ENCODE measurements around the gene LRRC8A.

Gene LRRC8A

DNA sequence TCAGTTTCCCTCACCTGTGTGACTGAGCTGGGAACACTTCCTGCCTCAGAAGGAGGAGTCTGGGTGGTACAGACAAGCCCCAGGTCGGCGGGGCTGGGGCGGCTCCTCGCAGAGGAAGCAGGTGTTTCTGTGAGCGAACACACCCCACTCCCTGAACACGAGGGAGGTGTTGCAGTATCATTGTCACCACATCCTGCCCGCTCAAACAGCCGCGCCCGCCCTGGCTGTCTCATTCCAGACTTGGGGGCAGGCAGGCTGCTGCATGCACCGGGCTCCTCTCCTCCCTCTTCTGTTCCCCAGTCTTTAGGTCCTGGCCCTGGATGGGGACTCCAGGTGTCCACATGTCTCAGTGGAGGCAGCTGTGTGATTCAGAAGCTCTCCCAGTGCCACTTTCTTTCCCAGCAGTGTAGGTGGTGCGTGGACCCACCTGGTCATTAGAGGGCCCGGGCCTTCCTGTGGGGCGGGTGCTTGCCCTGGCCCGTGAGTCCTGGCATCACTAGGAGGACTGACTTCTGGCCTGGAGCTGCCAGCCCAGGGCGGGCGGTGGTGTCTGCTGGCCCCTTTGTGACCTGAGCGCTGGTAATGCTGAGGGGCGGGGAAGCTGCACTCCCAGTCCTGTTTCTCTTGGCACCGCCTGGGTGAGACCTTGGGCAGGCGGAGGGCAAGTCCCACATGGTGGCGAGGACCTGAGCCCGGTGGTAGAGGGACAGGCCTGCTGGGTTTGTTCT lies 20.6 kb downstream of the LRRC8A start:
- DNase-seq = no peak

DNA sequence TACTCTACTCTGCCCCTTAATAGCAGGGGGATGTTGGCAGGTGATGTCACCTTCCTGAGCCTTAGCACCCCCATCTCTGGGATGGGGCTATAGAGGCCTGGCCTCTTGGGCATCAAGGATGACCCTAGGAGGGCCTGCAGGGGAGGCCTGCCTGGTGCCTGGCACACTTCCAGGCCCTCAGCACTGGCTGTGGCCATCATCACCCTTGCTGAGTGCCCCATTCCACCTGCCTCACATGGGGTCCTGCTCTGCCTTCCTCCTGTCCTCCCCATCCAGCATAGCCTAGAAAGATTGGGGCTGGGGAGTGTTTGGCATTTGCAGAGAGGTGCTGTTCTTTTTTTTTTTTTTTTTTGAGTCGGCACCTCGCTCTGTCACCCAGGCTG lies 21.1 kb downstream of the LRRC8A start:
- DNase-seq = no peak

DNA sequence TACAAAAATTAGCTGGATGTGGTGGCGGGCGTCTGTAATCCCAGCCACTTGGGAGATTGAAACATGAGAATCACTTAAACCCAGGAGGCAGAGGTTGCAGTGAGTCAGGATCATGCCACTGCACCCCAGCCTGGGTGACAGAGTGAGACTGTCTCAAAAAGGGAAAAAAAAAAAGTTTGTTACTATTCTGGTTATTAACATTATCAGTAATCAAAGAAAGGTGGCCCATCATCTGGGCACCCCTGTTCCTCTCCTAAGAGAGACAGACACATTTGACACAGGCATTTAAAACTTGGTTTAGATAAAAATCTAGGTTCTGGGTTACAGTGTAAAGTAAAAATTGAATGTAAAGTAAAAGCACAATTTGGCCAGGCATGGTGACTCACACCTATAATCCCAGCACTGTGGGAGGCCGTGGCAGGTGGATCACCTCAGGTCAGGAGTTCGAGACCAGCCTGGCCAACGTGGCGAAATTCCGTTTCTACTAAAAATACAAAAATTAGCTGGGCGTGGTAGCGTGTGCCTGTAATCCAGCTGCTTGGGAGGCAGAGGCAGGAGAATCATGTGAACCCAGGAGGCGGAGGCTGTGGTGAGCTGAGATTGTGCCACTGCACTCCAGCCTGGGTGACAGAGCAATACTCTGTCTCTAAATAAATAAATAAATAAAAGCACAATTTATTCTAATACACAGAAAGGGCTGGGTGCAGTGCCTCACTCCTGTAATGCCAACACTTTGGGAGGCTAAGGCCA lies 22.1 kb downstream of the LRRC8A start:
- DNase-seq = no peak

DNA sequence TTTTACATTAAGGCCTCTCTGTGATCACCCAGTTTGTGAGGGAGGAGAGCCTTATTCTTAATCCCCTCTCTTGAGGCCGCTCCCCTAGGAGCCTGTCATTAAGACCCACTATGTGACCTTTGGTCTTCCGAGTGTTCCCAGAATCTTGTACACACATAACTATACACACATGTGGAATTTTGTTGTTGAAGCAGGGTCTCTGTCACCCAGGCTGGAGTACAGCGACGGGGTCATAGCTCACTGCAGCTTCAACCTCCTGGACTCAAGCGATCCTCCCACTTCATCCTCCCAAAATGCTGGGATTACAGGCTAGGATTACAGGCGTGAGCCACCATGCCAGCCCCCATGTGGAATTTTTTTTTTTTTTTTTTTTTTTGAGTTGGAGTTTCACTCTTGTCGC lies 24.0 kb downstream of the LRRC8A start:
- no peak for DNase-seq

DNA sequence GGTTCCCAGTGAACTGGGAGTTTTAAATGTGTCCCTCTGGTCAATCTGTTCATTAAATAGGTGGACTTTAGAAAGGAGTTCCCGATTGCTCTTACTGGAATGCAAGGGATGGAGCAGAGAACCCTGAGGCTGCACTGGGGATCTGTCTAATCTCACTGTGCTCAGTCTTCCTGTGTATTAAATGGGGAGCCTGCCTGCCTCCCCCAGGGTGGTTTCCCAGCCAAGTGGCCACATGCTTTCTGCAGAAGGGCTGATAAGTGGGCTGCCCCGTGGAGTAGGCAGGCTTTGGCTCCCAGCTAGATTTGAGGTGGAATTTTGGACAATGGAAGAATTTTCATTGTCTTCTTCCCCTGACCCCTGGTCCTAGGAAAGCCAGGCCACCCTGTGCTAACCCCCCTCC lies 24.8 kb downstream of the LRRC8A start:
- no peak for DNase-seq

DNA sequence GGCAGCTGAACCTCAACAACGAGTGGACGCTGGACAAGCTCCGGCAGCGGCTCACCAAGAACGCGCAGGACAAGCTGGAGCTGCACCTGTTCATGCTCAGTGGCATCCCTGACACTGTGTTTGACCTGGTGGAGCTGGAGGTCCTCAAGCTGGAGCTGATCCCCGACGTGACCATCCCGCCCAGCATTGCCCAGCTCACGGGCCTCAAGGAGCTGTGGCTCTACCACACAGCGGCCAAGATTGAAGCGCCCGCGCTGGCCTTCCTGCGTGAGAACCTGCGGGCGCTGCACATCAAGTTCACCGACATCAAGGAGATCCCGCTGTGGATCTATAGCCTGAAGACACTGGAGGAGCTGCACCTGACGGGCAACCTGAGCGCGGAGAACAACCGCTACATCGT lies 26.4 kb downstream of the LRRC8A start:
- no peak for DNase-seq

DNA sequence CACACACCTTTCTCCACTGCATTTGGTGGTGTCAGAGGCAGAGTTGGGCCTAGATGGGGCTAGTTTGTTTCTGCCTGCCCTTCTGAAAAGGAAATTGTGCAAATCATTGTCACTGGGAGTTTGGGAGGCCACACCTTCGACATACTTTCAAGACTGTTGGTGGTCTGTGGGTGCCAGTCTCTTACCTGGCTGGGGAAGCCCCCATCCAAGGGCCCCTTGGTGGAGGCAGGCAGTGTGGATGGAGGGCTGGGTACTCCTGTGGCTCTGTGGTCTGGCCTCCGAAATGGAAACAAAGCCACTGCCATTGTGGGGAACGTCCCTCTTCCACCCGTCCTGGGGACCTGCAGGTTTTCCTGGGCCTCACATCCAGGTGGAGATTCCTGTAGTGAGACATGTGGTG lies 27.9 kb downstream of the LRRC8A start:
- DNase-seq = no peak

DNA sequence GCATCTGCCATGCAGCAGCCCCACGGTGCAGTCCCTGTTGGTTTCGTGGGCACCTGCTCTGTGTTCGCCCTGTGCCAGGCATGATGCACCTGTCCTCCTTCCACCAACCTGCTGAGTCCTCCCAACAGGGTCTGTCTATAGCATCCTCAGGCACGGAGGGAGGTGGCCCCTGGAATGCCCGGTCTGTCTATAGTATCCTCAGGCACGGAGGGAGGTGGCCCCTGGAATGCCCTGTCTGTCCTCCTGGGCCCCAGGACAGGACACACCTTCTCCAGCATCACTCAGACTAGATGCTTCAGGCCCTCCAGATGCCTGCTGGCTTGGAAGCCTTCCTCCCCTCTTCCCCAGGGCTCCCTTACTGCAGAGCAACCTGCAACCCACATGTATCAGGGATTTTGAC lies 29.0 kb downstream of the LRRC8A start:
- DNase-seq = no peak

DNA sequence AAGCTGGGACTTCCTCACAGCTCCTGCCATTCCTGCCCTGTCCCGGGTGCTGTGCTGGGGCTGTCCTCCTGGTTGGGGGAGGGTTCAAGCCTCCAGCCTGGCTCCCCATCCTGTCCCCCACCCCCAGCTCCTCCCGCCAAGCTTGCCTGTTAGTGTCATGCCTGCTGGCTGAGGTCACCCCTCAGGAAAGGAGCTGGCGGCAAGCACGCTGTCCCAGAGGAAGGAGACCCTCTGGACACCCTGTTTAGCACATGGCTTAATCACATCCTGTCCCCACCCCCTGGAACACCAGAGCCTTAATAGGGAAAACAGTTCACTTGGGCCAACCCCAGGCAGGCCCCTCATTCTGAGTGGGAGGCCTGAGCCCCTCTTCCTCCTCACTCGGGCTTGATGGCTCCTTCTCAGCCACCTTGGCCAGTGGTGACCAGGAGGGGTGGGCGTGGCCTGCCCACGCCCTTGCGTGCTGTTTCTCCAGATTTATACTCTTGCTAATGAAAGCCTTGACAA lies 29.6 kb downstream of the LRRC8A start:
- DNase-seq = peak; percentile 82

DNA sequence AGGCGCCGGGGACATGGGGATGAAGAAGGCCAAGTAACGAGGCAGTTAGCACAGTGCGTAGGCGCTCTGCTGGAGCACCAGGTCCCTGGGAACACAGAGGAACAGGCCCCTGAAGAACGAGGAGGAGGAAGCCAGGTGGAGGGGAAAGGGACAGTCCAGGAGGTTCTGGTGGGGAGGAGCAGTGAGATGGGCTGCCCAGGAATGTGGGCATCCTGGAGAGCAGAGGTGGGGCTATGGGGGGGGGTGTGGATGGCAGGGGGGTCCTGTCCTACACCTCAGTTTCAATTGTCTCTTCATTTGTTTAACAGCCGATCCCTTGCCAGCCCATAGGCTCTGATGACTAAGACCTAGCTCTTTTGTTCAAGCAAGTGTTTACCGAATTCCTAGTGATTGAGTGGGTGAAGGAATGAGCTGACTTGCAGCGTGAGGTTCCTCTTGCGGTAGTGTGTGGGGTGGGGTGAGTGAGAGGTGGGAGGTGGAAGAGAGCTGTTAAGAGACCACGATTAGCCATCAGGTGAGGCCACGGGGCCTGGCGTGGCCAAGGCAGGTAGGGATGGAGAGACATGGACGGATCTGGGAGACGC lies 30.4 kb downstream of the LRRC8A start:
- peak; percentile 86 for DNase-seq

DNA sequence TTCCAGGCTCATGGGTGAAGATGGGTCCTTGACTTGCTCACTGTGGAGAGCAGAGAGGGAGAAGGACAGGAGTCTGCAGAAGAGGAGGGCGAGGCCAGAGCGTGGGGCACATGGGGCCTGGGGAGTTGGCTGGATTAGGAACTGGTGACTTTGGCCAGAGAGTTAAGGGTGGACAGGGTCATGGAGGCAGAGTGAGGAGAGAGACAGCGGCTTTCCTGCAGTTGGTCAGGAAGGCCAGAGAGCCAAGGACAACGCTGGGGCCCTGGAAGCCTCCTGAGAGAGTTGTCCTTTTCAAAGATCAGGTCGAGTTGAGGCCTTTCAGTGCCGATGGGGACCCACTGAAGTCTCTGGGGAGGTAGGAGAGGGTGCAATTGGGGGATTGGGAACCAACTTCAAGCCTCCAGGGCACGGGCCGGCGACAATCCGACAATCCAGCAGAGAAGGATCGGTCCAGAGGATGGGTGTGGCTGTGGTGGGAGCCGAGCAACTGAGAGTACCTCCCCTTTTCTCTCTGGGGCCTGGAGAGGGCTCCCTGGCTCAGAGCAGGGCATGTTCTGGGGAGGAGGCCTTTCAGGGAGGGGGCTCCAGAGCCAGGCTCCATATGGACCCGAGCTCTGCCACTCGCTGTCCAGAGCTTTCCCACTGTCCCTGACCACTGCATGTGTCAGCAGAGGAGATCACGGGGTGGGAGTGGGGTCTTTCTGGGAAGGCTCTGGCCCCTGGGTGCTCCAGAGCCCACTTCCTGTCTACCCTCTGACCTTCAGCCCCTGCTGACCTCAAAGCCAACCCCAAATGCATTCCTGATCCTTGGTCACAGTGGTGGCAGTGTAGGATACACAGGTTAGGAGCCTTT lies 31.3 kb downstream of the LRRC8A start:
- DNase-seq = no peak

DNA sequence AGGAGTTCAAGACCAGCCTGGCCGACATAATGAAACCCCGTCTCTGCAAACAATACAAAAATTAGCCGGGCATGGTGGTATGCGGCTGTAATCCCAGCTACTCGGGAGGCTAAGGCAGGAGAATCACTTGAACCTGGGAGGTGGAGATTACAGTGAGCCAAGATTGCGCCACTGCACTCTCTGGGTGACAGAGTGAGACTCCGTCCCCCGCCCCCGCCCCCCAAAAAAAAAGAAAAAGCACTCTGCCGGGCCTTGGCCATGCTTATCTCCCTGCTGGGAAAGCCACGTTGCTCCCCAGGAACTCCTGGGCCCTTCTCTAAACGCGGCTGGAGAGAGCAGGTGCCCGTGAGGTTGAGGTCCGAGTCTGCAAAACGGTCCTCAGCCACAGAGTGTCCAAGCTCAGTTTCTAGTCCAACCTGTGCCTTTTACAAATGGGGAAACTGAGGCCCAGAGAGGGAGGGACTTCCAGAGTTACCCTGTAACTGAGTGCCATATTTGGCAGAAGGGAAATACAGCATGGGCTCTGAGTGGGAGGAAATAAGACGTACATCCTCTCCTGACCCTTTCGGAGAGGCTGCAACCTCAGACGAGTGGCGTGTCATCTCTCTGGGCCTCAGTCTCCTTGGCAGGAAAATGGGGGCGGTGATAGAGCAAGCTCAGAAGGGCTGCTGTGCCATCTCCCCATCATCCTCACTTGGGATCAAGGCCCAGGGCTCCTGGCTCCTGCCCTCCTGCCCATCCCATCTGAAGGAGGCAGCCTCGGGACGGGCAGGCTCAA lies 32.3 kb downstream of the LRRC8A start:
- DNase-seq = no peak

DNA sequence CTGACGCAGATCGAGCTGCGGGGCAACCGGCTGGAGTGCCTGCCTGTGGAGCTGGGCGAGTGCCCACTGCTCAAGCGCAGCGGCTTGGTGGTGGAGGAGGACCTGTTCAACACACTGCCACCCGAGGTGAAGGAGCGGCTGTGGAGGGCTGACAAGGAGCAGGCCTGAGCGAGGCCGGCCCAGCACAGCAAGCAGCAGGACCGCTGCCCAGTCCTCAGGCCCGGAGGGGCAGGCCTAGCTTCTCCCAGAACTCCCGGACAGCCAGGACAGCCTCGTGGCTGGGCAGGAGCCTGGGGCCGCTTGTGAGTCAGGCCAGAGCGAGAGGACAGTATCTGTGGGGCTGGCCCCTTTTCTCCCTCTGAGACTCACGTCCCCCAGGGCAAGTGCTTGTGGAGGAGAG lies 34.3 kb downstream of the LRRC8A start:
- no peak for DNase-seq

DNA sequence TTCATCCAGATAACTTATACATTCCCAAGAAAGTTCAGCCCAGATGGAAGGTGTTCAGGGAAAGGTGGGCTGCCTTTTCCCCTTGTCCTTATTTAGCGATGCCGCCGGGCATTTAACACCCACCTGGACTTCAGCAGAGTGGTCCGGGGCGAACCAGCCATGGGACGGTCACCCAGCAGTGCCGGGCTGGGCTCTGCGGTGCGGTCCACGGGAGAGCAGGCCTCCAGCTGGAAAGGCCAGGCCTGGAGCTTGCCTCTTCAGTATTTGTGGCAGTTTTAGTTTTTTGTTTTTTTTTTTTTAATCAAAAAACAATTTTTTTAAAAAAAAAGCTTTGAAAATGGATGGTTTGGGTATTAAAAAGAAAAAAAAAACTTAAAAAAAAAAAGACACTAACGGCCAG lies 34.8 kb downstream of the LRRC8A start:
- no peak for DNase-seq

DNA sequence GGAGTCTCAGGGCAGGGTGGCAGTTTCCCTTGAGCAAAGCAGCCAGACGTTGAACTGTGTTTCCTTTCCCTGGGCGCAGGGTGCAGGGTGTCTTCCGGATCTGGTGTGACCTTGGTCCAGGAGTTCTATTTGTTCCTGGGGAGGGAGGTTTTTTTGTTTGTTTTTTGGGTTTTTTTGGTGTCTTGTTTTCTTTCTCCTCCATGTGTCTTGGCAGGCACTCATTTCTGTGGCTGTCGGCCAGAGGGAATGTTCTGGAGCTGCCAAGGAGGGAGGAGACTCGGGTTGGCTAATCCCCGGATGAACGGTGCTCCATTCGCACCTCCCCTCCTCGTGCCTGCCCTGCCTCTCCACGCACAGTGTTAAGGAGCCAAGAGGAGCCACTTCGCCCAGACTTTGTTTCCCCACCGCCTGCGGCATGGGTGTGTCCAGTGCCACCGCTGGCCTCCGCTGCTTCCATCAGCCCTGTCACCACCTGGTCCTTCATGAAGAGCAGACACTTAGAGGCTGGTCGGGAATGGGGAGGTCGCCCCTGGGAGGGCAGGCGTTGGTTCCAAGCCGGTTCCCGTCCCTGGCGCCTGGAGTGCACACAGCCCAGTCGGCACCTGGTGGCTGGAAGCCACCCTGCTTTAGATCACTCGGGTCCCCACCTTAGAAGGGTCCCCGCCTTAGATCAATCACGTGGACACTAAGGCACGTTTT lies 35.4 kb downstream of the LRRC8A start:
- DNase-seq = peak; percentile 69

DNA sequence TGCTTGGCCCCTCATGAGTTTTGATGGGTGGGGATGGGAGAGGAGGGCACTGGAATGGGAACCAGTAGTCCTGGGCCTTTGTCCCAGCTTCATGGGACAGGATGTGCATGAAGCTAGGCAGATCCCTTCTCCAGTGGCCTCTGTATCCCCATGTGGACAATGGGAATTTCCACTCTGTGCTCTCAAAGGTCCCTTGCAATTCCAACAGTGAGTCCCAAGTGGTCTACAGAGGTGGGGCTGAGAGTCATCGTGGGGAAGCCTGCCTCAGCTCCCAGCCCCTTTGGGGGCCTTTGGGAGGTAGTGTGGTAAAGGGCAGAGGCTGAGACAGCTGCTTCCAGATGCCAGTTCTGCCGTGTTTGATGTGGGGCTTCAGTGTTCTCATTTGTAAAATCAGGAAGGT lies 37.0 kb downstream of the LRRC8A start:
- DNase-seq = no peak

DNA sequence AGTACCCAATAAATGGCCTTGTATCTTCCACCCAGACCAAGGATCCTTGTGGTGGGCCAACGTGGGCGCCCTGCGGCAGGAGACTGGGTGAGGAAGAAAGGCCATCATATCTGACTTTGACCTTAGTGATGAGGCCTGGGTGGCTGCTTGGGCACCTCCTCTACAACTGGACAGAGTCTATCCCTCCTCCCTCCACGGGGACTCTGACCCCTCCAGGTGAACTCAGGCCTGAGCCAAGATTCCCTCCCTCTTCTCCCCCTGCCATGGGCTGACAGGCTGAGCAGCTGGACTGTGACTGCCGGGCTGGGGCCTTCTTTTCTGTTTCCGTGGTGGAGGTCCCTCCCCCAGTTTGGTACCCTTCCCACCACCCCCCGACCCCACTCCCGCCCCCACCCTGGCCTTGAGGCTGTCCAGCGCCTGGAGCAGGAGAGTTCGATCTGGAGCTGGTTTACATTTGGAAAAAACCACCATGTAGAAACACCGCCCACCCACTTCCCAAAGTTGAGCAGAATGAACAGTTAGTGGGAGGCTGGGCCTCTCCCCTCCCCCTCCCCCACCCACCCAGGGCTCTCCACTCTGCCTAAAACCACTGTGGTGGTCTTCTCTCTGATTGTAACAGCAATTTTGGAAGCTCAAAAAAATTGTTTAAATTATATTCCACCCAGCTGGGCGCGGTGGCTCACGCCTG lies 37.6 kb downstream of the LRRC8A start:
- no peak for DNase-seq

DNA sequence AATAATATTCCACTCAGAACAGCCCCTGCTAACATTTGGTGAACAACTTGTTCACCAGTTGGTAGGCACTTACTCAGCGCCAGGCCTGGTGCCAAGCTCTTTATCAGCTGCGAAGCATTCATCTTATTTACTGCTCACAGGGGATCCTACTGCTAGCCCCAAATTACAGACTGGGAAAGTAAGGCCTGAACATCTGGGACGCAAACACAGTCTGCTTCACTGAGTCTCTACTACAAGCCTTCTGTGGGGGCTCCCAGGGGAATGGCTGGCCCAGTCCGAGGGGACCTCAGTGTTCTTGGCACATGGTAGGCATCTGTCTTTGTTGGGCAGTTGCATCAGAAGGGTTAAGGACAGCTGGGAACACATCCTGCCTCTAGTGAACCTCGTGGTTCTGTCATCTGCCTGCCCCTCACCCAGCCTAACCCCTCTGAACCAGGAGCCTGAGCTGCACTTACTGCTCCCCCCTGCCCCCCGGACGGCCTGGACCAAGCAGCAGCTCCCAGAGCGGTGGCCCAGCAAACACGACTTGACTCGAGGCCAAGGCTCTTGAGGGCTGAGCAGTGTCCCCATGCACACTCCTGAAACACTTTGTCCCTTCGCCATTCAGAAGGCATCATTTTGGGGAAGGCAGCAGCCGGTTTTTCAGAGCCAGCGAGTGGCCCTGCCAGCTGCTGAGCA lies 38.6 kb downstream of the LRRC8A start, which contains the start of gene PHYHD1:
Gene PHYHD1 (plus strand): TSS at position 602 of the 678 bp plus-strand sequence. CDS start 1,342 bp downstream, outside the sequence.
- DNase-seq = peak; percentile 57

DNA sequence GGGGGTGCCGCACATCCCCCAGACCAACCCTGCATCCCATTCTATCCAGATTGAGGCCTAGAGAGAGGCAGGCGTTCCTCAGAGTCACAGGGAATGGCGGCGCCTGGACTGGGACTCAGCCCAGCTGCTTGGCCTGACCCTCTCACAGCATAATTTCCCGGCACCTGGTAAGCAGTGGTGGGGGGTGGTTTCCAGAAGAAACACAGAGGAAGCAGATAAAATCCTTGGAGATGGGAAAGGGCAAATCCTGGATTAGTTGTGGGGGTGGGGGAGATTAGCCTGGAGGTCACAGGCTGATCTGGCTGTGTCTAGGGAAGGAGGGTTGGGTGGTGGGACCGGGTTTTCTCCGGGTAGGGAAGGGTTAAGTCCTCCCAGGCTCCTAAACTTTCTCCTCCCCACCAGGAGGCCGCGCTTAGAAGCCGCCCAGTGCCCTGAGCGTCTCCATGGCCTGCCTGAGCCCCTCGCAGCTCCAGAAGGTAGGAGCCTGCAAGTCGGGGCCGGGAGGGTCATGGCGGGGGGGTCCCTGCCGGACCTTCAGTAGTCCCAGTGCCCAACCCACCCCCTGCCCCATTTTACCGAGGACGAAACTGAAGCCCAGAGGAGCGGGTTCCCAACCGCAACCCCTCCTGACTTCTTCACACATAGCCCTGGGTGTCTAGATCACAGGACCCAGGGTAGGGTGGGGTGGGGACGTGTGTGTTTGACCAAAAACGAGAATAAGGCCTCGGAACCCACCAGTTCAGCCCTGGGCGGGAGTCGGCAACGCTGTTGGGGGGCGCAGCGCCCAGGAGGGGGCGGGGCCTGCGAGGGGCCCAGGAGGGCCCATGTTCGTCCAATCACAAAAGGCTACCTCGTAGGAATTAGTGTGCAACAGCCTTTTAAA lies 40.2 kb downstream of the LRRC8A start:
- DNase-seq = peak; percentile 61

All from fibroblast of upper back skin (primary cell).